IMR-90 (cell line): Measurements from ENCODE around the gene MFNG. TPM values are rescaled to one million over a fixed set of nuclear protein-coding genes. Genes with fewer than 3 reads are reported as not detected.
A peak's percentile ranks its signal among the peaks of the same experiment; 100 is the strongest.

ENCODE experiments used
- ATAC-seq: fragments of 200-7000 bp; cut with Tn5 transposase; 2 replicates; pipeline ENCODE4 v1.9.1; 2020; ENCODE audit warnings: low read depth, mild to moderate bottlenecking, moderate library complexity
- BruUV-seq: library from RNA; stranded (reverse); fragments of 400-500 nt; replicated peaks from 2 replicates; lab custom pipeline; 2021; lab: Mats Ljungman, UMichigan
- CTCF ChIA-PET: fragments of 300-600 bp; formaldehyde crosslinking; extraction: SDS; loops from one replicate; lab custom pipeline; 2021; ENCODE audit warnings: antibody characterized with exemption; lab: Yijun Ruan, JAX
- POLR2A ChIA-PET: fragments of 300-600 bp; sonication (Branson Sonifier 250); formaldehyde crosslinking; loops from one replicate; lab custom pipeline; 2022; ENCODE audit warnings: antibody characterized with exemption; ENCODE audit not compliant: unreplicated experiment; lab: Charles Lee
- DNase-seq: peaks from one replicate; pipeline ENCODE4 v3.0.0; 2013
- H2AFZ ChIP-seq: replicated peaks from 2 replicates; pipeline ENCODE3; 2013; ENCODE audit warnings: low read length, mild to moderate bottlenecking; ENCODE audit not compliant: poor library complexity
- H2AK5ac ChIP-seq: 2 replicates; pipeline ENCODE4 v1.6.1; 2013; ENCODE audit warnings: low read depth, low read length, inconsistent platforms
- H2AK9ac ChIP-seq: replicated peaks from 2 replicates; pipeline ENCODE3; 2013; ENCODE audit warnings: mild to moderate bottlenecking, low read depth, low read length, moderate library complexity; ENCODE audit not compliant: poor library complexity
- H2BK120ac ChIP-seq: 2 replicates; pipeline ENCODE4 v1.6.1; 2013; ENCODE audit warnings: low read depth, low read length, inconsistent platforms
- H2BK15ac ChIP-seq: 3 replicates; pipeline ENCODE4 v1.6.1; 2013; ENCODE audit warnings: low read depth, low read length, inconsistent platforms
- H2BK20ac ChIP-seq: 2 replicates; pipeline ENCODE4 v1.6.1; 2013; ENCODE audit warnings: low read depth, mild to moderate bottlenecking, inconsistent platforms, low read length, moderate library complexity
- H2BK5ac ChIP-seq: 2 replicates; pipeline ENCODE4 v1.6.1; 2013; ENCODE audit warnings: mild to moderate bottlenecking, low read depth, low read length, inconsistent platforms; ENCODE audit not compliant: poor library complexity, severe bottlenecking
- H3K14ac ChIP-seq: replicated peaks from 2 replicates; pipeline ENCODE4 v1.6.1; 2013; ENCODE audit warnings: low read depth, low read length, inconsistent platforms
- H3K18ac ChIP-seq: 2 replicates; pipeline ENCODE4 v1.6.1; 2013; ENCODE audit warnings: low read depth, low read length, control low read depth
- H3K23ac ChIP-seq: 2 replicates; pipeline ENCODE4 v1.6.1; 2013; ENCODE audit warnings: low read depth, low read length, inconsistent platforms
- H3K27ac ChIP-seq: 2 replicates; pipeline ENCODE4 v1.5.1; 2013; ENCODE audit warnings: mild to moderate bottlenecking, control low read depth, low read length; ENCODE audit not compliant: insufficient read depth
- H3K27me3 ChIP-seq: 2 replicates; pipeline ENCODE4 v1.6.1; 2013; ENCODE audit warnings: low read length; ENCODE audit not compliant: control insufficient read depth, insufficient read depth
- H3K36me3 ChIP-seq: 2 replicates; pipeline ENCODE4 v1.6.1; 2013; ENCODE audit warnings: low read length, mixed read lengths; ENCODE audit not compliant: control insufficient read depth, insufficient read depth
- H3K4ac ChIP-seq: 2 replicates; pipeline ENCODE4 v1.6.1; 2013; ENCODE audit warnings: low read depth, low read length, inconsistent platforms
- H3K4me1 ChIP-seq: 2 replicates; pipeline ENCODE4 v1.6.1; 2013; ENCODE audit warnings: low read length, mixed read lengths; ENCODE audit not compliant: control insufficient read depth, insufficient read depth
- H3K4me2 ChIP-seq: 2 replicates; pipeline ENCODE4 v1.6.1; 2013; ENCODE audit warnings: low read depth, mild to moderate bottlenecking, control low read depth, low read length, moderate library complexity
- H3K4me3 ChIP-seq: 2 replicates; pipeline ENCODE4 v1.5.1; 2013; ENCODE audit warnings: low read depth, mild to moderate bottlenecking, control low read depth, low read length, moderate library complexity; ENCODE audit not compliant: insufficient read depth
- H3K56ac ChIP-seq: 2 replicates; pipeline ENCODE4 v1.6.1; 2013; ENCODE audit warnings: low read length, inconsistent platforms; ENCODE audit not compliant: insufficient read depth; ENCODE audit errors: extremely low read depth
- H3K79me1 ChIP-seq, 2 experiments: 2 replicates each; pipeline ENCODE4 v1.6.1; 2013; ENCODE audit warnings: low read length in 2 of 2, inconsistent platforms in 1 of 2, low read depth in 1 of 2
- H3K9ac ChIP-seq: 2 replicates; pipeline ENCODE4 v1.6.1; 2013; ENCODE audit warnings: low read depth, low read length, control low read depth
- H3K9me1 ChIP-seq: 2 replicates; pipeline ENCODE4 v1.6.1; 2013; ENCODE audit warnings: low read length, inconsistent platforms; ENCODE audit not compliant: insufficient read depth
- H3K9me3 ChIP-seq: 2 replicates; pipeline ENCODE4 v1.6.1; 2013; ENCODE audit warnings: low read length; ENCODE audit not compliant: control insufficient read depth, insufficient read depth
- H4K20me1 ChIP-seq: 2 replicates; pipeline ENCODE4 v1.6.1; 2013; ENCODE audit warnings: low read length, inconsistent platforms; ENCODE audit not compliant: insufficient read depth
- H4K5ac ChIP-seq: 2 replicates; pipeline ENCODE4 v1.6.1; 2013; ENCODE audit warnings: mild to moderate bottlenecking, low read depth, low read length, control low read depth
- H4K8ac ChIP-seq, 2 experiments: 2 replicates each; pipeline ENCODE4 v1.6.1; 2013; ENCODE audit warnings: low read depth in 2 of 2, low read length in 2 of 2, control low read depth in 1 of 2, inconsistent platforms in 1 of 2
- H4K91ac ChIP-seq: 2 replicates; pipeline ENCODE4 v1.6.1; 2013; ENCODE audit warnings: low read depth, low read length, inconsistent platforms; ENCODE audit not compliant: insufficient read depth
- BHLHE40 ChIP-seq: fragments of 150-350 bp; IDR thresholded peaks from 2 replicates; pipeline ENCODE4 v1.6.1; 2016; ENCODE audit warnings: mild to moderate bottlenecking, low read depth, low read length
- CEBPB ChIP-seq: IDR thresholded peaks from 2 replicates; pipeline ENCODE4 v1.6.1; 2012; ENCODE audit warnings: low read depth, low read length, improper control_type of control experiment
- CHD1 ChIP-seq: IDR thresholded peaks from 2 replicates; pipeline ENCODE4 v1.6.1; 2012; ENCODE audit warnings: low read depth, low read length, improper control_type of control experiment
- CTCF ChIP-seq: conservative IDR thresholded peaks from 2 replicates; pipeline ENCODE4 v1.5.1; 2012; ENCODE audit warnings: mild to moderate bottlenecking, low read depth, low read length, improper control_type of control experiment
- ELK1 ChIP-seq: fragments of 150-350 bp; IDR thresholded peaks from 2 replicates; pipeline ENCODE4 v1.6.1; 2016; ENCODE audit warnings: low read depth, mild to moderate bottlenecking, low read length, moderate library complexity, borderline replicate concordance
- FOS ChIP-seq: fragments of 150-350 bp; IDR thresholded peaks from 2 replicates; pipeline ENCODE4 v1.6.1; 2016; ENCODE audit warnings: low read depth, low read length
- MAFK ChIP-seq: IDR thresholded peaks from 2 replicates; pipeline ENCODE4 v1.6.1; 2012; ENCODE audit warnings: low read depth, low read length, improper control_type of control experiment
- MAZ ChIP-seq: IDR thresholded peaks from 2 replicates; pipeline ENCODE4 v1.6.1; 2012; ENCODE audit warnings: low read depth, mild to moderate bottlenecking, low read length, improper control_type of control experiment, moderate library complexity, borderline replicate concordance
- MXI1 ChIP-seq: IDR thresholded peaks from 2 replicates; pipeline ENCODE4 v1.6.1; 2012; ENCODE audit warnings: low read depth, mild to moderate bottlenecking, low read length, moderate library complexity, borderline replicate concordance
- NFE2L2 ChIP-seq: fragments of 150-350 bp; IDR thresholded peaks from 2 replicates; pipeline ENCODE4 v1.6.1; 2016; ENCODE audit warnings: low read depth, mild to moderate bottlenecking, low read length
- POLR2A ChIP-seq: IDR thresholded peaks from 2 replicates; pipeline ENCODE4 v1.6.1; 2012; ENCODE audit warnings: mild to moderate bottlenecking, low read depth, low read length
- RAD21 ChIP-seq: IDR thresholded peaks from 2 replicates; pipeline ENCODE4 v1.6.1; 2012; ENCODE audit warnings: low read length, improper control_type of control experiment
- RCOR1 ChIP-seq: IDR thresholded peaks from 2 replicates; pipeline ENCODE4 v1.6.1; 2012; ENCODE audit warnings: mild to moderate bottlenecking, low read length, improper control_type of control experiment; ENCODE audit not compliant: insufficient replicate concordance
- RFX5 ChIP-seq: IDR thresholded peaks from 2 replicates; pipeline ENCODE4 v1.8.0; 2012; ENCODE audit warnings: low read depth, mild to moderate bottlenecking, low read length, moderate library complexity
- SMC3 ChIP-seq: fragments of 150-350 bp; IDR thresholded peaks from 2 replicates; pipeline ENCODE4 v1.6.1; 2016; ENCODE audit warnings: low read depth, mild to moderate bottlenecking, antibody characterized with exemption, low read length, moderate library complexity
- WGBS, 2 experiments: methylation state at CpG; one replicate each; pipeline versions ENCODE4 v1.1.5 to v1.1.7; 2013; ENCODE audit warnings: missing lambda C conversion rate in 2 of 2; ENCODE audit not compliant: insufficient read length in 1 of 2; ENCODE audit errors: extremely low coverage in 2 of 2; 5-methylcytosine and 5-hydroxymethylcytosine counted together
- dilution Hi-C: fragments of 300-500 bp; cut with HindIII; formaldehyde crosslinking; loops from one replicate; pipeline ENCODE4 v1.14.3; 2018; ENCODE audit warnings: low sequenced_read_pairs; ENCODE audit not compliant: unreplicated experiment
- in situ Hi-C: fragments of 300-500 bp; cut with MboI; formaldehyde crosslinking; loops from 3 replicates; pipeline ENCODE4 v1.14.3; 2019; ENCODE audit warnings: low sequenced_read_pairs, inconsistent platforms, mixed read lengths
- intact Hi-C: fragments of 100-400 bp; cut with micrococcal nuclease; formaldehyde crosslinking; loops from 2 replicates; pipeline ENCODE4 v1.10.0; 2022
- polyA plus RNA-seq, 3 experiments: library from polyadenylated mRNA; depleted of rRNA; stranded (reverse); fragments of >200 nt; gene quantifications; 2 replicates each; pipeline ENCODE4 v1.2.3, GENCODE V29; 2012; ENCODE audit warnings: low replicate concordance in 1 of 3
- total RNA-seq: library from RNA; depleted of rRNA; stranded (reverse); fragments of >200 nt; gene quantifications from 2 replicates; pipeline ENCODE4 v1.2.3, GENCODE V29; 2012

MFNG gene
- total and polyA plus RNA-seq, 2 of the 4 experiments (the other 2 are of a cell fraction): 0.15 TPM; not detected in 1

- 2% methylated on average over 27 of the region's 70 CpGs; no CpG with 5 or more reads in 1 of the 2 experiments for WGBS, 2 experiments
- POLR2A ChIA-PET: no interaction called here
- CTCF ChIA-PET: no interaction called here
- H2BK5ac ChIP-seq: no peak overlapping the region
- H4K5ac ChIP-seq: no peak overlapping the region
- H4K20me1 ChIP-seq: peaks cover 46% of the 10 kb centered on the region
- peak overlapping the region; percentile 50; the same call in 1 of the 2 replicates for H3K23ac ChIP-seq
- H4K8ac ChIP-seq: peak overlapping the region in 1 of 2 experiments; percentile 5; a peak in 1 of 4 replicates
- BruUV-seq: no TSS peak
- dilution Hi-C loops (no loop called here), intact Hi-C loops (no loop called here), in situ Hi-C loops (no loop called here)
- no peak overlapping the region for H3K9ac ChIP-seq
- H2BK15ac ChIP-seq: no peak overlapping the region
- H2AFZ ChIP-seq: peak overlapping the region; percentile 64
- no peak overlapping the region for H2AK5ac ChIP-seq
- peaks cover 2% of the 10 kb centered on the region; the same call in 1 of the 2 replicates for H3K27me3 ChIP-seq
- H3K9me1 ChIP-seq: no peaks in the 10 kb centered on the region
- no peak overlapping the region for H3K56ac ChIP-seq
- no peak overlapping the region for H2BK120ac ChIP-seq
- no peak overlapping the region for H3K18ac ChIP-seq
- peaks cover 7% of the 10 kb centered on the region for H3K4me1 ChIP-seq
- peaks cover 0 to 14% of the 10 kb centered on the region in 2 experiments; a peak in 2 of 4 replicates for H3K79me1 ChIP-seq
- no peaks in the 10 kb centered on the region for H3K36me3 ChIP-seq
- H3K4ac ChIP-seq: 0 out of 2 replicates have a peak overlapping the region, but pooled peaks have one; percentile 6
- H3K4me2 ChIP-seq: peak overlapping the region; percentile 83
- H2AK9ac ChIP-seq: peak overlapping the region; percentile 39
- H3K14ac ChIP-seq: no peak overlapping the region
- H4K91ac ChIP-seq: no peak overlapping the region
- peak overlapping the region; percentile 51 for H3K4me3 ChIP-seq
- DNase-seq (peak; percentile 17), ATAC-seq (peak; percentile 63)
- no peak overlapping the region; the same call in 1 of the 2 replicates for H3K27ac ChIP-seq
- no peaks in the 10 kb centered on the region for H3K9me3 ChIP-seq
- H2BK20ac ChIP-seq: no peak overlapping the region
- TF ChIP-seq RCOR1 (no peak), CEBPB (no peak), SMC3 (no peak), BHLHE40 (no peak; the same call in 1 of the 2 replicates), CTCF (no peak), POLR2A (no peak), RAD21 (no peak), FOS (no peak), RFX5 (no peak), CHD1 (no peak), MXI1 (no peak), ELK1 (no peak), MAFK (no peak), NFE2L2 (no peak), MAZ (no peak)
These were observed 66.1 kb downstream of the MFNG start for GRCh38 chr22:37419969-37420685.
